ENCODE measurements around the gene SIK2. TPM values are rescaled to one million over a fixed set of nuclear protein-coding genes. Genes with fewer than 3 reads are reported as not detected.

SIK2 gene
- total RNA-seq, 1 donor from 2014 or later = 10.1 TPM

- no peak for DNase-seq (ENCODE audit: low read depth)
- no peaks in the 10 kb centered on the region for H3K27me3 ChIP-seq (ENCODE audit: control insufficient read depth, insufficient read depth, low read length)
- no peak for TF ChIP-seq CTCF (IDR thresholded peaks at IDR 0.05; ENCODE audit: insufficient read depth, low read length, poor library complexity, severe bottlenecking)
- H3K36me3 ChIP-seq (ENCODE audit: control insufficient read depth, insufficient read depth, low read length) = peaks cover 1% of the 10 kb centered on the region
- no peak overlapping the region for H3K4me3 ChIP-seq (ENCODE audit: low read depth, low read length)
These were observed 157.1 kb downstream of the SIK2 start for GRCh38 chr11:111759376-111759775.

- Histone ChIP-seq H3K4me3 (ENCODE audit: low read depth, low read length) (no peak overlapping the region), H3K27me3 (ENCODE audit: control insufficient read depth, insufficient read depth, low read length) (no peaks in the 10 kb centered on the region), H3K36me3 (ENCODE audit: control insufficient read depth, insufficient read depth, low read length) (peaks cover 1% of the 10 kb centered on the region)
- DNase-seq (ENCODE audit: low read depth) = no peak
- no peak for TF ChIP-seq CTCF (IDR thresholded peaks at IDR 0.05; ENCODE audit: insufficient read depth, low read length, poor library complexity, severe bottlenecking)
These were observed 157.6 kb downstream of the SIK2 start for GRCh38 chr11:111759778-111760407.

GRCh38 chr11:111761036-111761435 lies 158.8 kb downstream of the SIK2 start:
- Histone ChIP-seq H3K36me3 (ENCODE audit: control insufficient read depth, insufficient read depth, low read length) (peaks cover 1% of the 10 kb centered on the region), H3K27me3 (ENCODE audit: control insufficient read depth, insufficient read depth, low read length) (no peaks in the 10 kb centered on the region), H3K4me3 (ENCODE audit: low read depth, low read length) (no peak overlapping the region)
- no peak for TF ChIP-seq CTCF (IDR thresholded peaks at IDR 0.05; ENCODE audit: insufficient read depth, low read length, poor library complexity, severe bottlenecking)
- DNase-seq (ENCODE audit: low read depth) = no peak

GRCh38 chr11:111762526-111762925 lies 160.3 kb downstream of the SIK2 start:
- peaks cover 1% of the 10 kb centered on the region for H3K36me3 ChIP-seq (ENCODE audit: control insufficient read depth, insufficient read depth, low read length)
- H3K4me3 ChIP-seq (ENCODE audit: low read depth, low read length) = no peak overlapping the region
- no peaks in the 10 kb centered on the region for H3K27me3 ChIP-seq (ENCODE audit: control insufficient read depth, insufficient read depth, low read length)
- no peak for DNase-seq (ENCODE audit: low read depth)
- no peak for TF ChIP-seq CTCF (IDR thresholded peaks at IDR 0.05; ENCODE audit: insufficient read depth, low read length, poor library complexity, severe bottlenecking)

- H3K4me3 ChIP-seq (ENCODE audit: low read depth, low read length) = no peak overlapping the region
- no peak for DNase-seq (ENCODE audit: low read depth)
- peaks cover 1% of the 10 kb centered on the region for H3K36me3 ChIP-seq (ENCODE audit: control insufficient read depth, insufficient read depth, low read length)
- H3K27me3 ChIP-seq (ENCODE audit: control insufficient read depth, insufficient read depth, low read length) = no peaks in the 10 kb centered on the region
- peak; percentile 2 for TF ChIP-seq CTCF (IDR thresholded peaks at IDR 0.05; ENCODE audit: insufficient read depth, low read length, poor library complexity, severe bottlenecking)
These were observed 160.9 kb downstream of the SIK2 start for GRCh38 chr11:111762981-111763643.
